ENCODE data around the gene PHLDA2.

PHLDA2 gene

GRCh38 chr11:2878782-2879181, 50.4 kb downstream of the PHLDA2 start:
- TF ChIP-seq CTCF (IDR thresholded peaks at IDR 0.05): no peak
